HEK293 (cell line): ENCODE measurements around the gene IL1A.

Experiments used
- BCL11A ChIP-seq: fragments of 450-650 bp; formaldehyde crosslinking; IDR thresholded peaks from 2 replicates; pipeline ENCODE4 v1.5.1; 2016; ENCODE audit warnings: low read depth, missing biosample characterization, missing genetic modification characterization
- MZF1 ChIP-seq: fragments of 450-650 bp; formaldehyde crosslinking; IDR thresholded peaks from 2 replicates; pipeline ENCODE4 v1.5.1; 2017; ENCODE audit warnings: missing biosample characterization, missing genetic modification characterization, borderline replicate concordance
- PBX3 ChIP-seq: sonication (generic); formaldehyde crosslinking; IDR thresholded peaks from 2 replicates; pipeline ENCODE4 v1.8.1; 2022; ENCODE audit warnings: mild to moderate bottlenecking, moderate library complexity, missing genetic modification reagents
- SP2 ChIP-seq: fragments of 450-650 bp; formaldehyde crosslinking; IDR thresholded peaks from 2 replicates; pipeline ENCODE4 v1.5.1; 2016; ENCODE audit warnings: missing biosample characterization, missing genetic modification characterization
- ZNF157 ChIP-seq: fragments of 450-650 bp; formaldehyde crosslinking; IDR thresholded peaks from 2 replicates; pipeline ENCODE4 v1.5.1; 2016; ENCODE audit warnings: missing biosample characterization, missing genetic modification characterization
- ZNF221 ChIP-seq: fragments of 450-650 bp; formaldehyde crosslinking; IDR thresholded peaks from 2 replicates; pipeline ENCODE4 v1.5.1; 2017; ENCODE audit warnings: missing biosample characterization, missing genetic modification characterization, borderline replicate concordance
- ZNF292 ChIP-seq: fragments of 450-650 bp; formaldehyde crosslinking; IDR thresholded peaks from 2 replicates; pipeline ENCODE4 v1.5.1; 2016; ENCODE audit warnings: low read depth, missing biosample characterization, missing genetic modification characterization, borderline replicate concordance
- ZNF610 ChIP-seq: fragments of 450-650 bp; formaldehyde crosslinking; IDR thresholded peaks from 2 replicates; pipeline ENCODE4 v1.5.1; 2016; ENCODE audit warnings: missing biosample characterization, missing genetic modification characterization, borderline replicate concordance
- ZNF639 ChIP-seq: fragments of 450-650 bp; formaldehyde crosslinking; IDR thresholded peaks from 2 replicates; pipeline ENCODE4 v1.5.1; 2016; ENCODE audit warnings: missing biosample characterization, missing genetic modification characterization
- ZNF785 ChIP-seq: fragments of 450-650 bp; formaldehyde crosslinking; IDR thresholded peaks from 2 replicates; pipeline ENCODE4 v1.5.1; 2016; ENCODE audit warnings: missing biosample characterization, missing genetic modification characterization
- TF ChIP-seq, protein P1 (sequence below): fragments of 450-650 bp; formaldehyde crosslinking; IDR thresholded peaks from 2 replicates; pipeline ENCODE4 v1.5.1; 2016; ENCODE audit warnings: missing biosample characterization, missing genetic modification characterization
- TF ChIP-seq, protein P2 (sequence below): fragments of 450-650 bp; formaldehyde crosslinking; IDR thresholded peaks from 2 replicates; pipeline ENCODE4 v1.5.1; 2016; ENCODE audit warnings: missing biosample characterization, missing genetic modification characterization

DNA sequence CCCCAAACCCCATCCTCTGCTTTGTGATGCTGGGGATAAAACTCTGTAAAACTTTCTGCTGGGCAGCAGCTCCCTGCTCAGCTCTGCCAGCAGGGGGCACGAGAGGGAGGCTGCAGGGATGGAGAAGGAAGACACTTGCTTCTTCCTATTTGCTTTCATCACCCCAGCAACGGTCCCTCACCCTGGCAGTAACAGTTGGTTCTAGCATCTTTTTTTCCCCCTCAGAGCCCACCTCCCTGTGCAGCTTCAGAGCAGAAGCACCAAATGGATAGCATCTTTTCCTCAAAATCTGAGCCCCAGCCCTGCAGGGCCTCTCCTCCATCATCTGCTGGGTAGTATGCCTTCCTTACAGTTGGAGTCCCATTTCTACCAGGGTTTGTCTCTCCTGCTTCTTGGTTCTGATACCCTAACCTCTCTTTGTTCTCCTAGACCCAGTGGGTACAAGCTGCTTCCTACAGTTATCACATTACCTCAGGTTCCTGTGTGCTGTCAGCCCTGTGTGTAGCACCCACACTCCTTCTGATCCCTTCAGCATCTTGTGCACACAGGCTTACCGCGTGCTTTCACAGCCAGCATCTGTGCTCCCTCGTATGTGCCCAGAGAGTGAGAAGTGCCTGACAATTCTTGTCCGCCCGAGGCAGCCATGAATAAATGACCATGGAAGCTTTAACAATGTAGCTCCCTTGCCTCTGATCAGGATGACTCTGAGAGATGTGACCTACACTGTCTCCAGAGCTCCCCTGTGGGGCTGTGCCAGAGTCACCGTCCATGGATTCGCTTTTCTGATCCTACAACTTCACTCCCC lies 34.3 kb downstream of the IL1A start:
- TF ChIP-seq, protein P1, sequence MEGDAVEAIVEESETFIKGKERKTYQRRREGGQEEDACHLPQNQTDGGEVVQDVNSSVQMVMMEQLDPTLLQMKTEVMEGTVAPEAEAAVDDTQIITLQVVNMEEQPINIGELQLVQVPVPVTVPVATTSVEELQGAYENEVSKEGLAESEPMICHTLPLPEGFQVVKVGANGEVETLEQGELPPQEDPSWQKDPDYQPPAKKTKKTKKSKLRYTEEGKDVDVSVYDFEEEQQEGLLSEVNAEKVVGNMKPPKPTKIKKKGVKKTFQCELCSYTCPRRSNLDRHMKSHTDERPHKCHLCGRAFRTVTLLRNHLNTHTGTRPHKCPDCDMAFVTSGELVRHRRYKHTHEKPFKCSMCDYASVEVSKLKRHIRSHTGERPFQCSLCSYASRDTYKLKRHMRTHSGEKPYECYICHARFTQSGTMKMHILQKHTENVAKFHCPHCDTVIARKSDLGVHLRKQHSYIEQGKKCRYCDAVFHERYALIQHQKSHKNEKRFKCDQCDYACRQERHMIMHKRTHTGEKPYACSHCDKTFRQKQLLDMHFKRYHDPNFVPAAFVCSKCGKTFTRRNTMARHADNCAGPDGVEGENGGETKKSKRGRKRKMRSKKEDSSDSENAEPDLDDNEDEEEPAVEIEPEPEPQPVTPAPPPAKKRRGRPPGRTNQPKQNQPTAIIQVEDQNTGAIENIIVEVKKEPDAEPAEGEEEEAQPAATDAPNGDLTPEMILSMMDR (tag by site-specific recombination) = peak; percentile 73
- TF ChIP-seq ZNF157 (no peak), ZNF221 (tag by site-specific recombination) (no peak), BCL11A (no peak), PBX3 (CRISPR knock-in tag) (no peak), ZNF639 (tag by site-specific recombination) (no peak), ZNF292 (tag by site-specific recombination) (no peak), SP2 (no peak), MZF1 (no peak), ZNF610 (tag by site-specific recombination) (no peak), ZNF785 (tag by site-specific recombination) (no peak)
- TF ChIP-seq, protein P2, sequence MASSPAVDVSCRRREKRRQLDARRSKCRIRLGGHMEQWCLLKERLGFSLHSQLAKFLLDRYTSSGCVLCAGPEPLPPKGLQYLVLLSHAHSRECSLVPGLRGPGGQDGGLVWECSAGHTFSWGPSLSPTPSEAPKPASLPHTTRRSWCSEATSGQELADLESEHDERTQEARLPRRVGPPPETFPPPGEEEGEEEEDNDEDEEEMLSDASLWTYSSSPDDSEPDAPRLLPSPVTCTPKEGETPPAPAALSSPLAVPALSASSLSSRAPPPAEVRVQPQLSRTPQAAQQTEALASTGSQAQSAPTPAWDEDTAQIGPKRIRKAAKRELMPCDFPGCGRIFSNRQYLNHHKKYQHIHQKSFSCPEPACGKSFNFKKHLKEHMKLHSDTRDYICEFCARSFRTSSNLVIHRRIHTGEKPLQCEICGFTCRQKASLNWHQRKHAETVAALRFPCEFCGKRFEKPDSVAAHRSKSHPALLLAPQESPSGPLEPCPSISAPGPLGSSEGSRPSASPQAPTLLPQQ (tag by site-specific recombination) = no peak
